Effector memory CD8-positive, alpha-beta T cell (primary cell): ENCODE results near the gene POLR2M.

Source experiments
- ATAC-seq: fragments of 150-1000 bp; cut with Tn5 transposase; replicated peaks from 2 replicates; pipeline ENCODE4 v1.10.0; 2021; ENCODE audit warnings: mild to moderate bottlenecking, moderate library complexity
- DNase-seq, 3 experiments: peaks; one replicate each; pipeline ENCODE4 v3.0.0; 2021
- H3K27ac Mint-ChIP-seq, 2 donors: one replicate each; pipeline ENCODE4 v1.8.0; 2022; ENCODE audit warnings: mild to moderate bottlenecking in 2 of 2, mixed read lengths in 2 of 2, moderate library complexity in 2 of 2
- H3K27me3 Mint-ChIP-seq, 2 donors: one replicate each; pipeline ENCODE4 v1.8.0; 2022; ENCODE audit warnings: mixed read lengths in 2 of 2
- H3K36me3 Mint-ChIP-seq: one replicate; pipeline ENCODE4 v1.8.0; 2022; ENCODE audit warnings: mild to moderate bottlenecking, moderate library complexity, mixed read lengths; ENCODE audit not compliant: insufficient read depth
- H3K4me1 Mint-ChIP-seq, 2 donors: one replicate each; pipeline ENCODE4 v1.8.0; 2022; ENCODE audit warnings: low read depth in 2 of 2, mixed read lengths in 2 of 2
- H3K4me3 Mint-ChIP-seq, 2 donors: one replicate each; pipeline ENCODE4 v1.8.0; 2022; ENCODE audit warnings: mild to moderate bottlenecking in 2 of 2, mixed read lengths in 2 of 2, moderate library complexity in 2 of 2
- H3K9me3 Mint-ChIP-seq, 2 donors: one replicate each; pipeline ENCODE4 v1.8.0; 2022; ENCODE audit warnings: mixed read lengths in 2 of 2
- total RNA-seq, 9 experiments: gene quantifications; one replicate each; lab custom pipeline; 2026; lab: John Stamatoyannopoulos, UW

POLR2M gene
- total RNA-seq = 14.1 to 44.0 (median 24.3) reads per million in 9 experiments

DNA sequence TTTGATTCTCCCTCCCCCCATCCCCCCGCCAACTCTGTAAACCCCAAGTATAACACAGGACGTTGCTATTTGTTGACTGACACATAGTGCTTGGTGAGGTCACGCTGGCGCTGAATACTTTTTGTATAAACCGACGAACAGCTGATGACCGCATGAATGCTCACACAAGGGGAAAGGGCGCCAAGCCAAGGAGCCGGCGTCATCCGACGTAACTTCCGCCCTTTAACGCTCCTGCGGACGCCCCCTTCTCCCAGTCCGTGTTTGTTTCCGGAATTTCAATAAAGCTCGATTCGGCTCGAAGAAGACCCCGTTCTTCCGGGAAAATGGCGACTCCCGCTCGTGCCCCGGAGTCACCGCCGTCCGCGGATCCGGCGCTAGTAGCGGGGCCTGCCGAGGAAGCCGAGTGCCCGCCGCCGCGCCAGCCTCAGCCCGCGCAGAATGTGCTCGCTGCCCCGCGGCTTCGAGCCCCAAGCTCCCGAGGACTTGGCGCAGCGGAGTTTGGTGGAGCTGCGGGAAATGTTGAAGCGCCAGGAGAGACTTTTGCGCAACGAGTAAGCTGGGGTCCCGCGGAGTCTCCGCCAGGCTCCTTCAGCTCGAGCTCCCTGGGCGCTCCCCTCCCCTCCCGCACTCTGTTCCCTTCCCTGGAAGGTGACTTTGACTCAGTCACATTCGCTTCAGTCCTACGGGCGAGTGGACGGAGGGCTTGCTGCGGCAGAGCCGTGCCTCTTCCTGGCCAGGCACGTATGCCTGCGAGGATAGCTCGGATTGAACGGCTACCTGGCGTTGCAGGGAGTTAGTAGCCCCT is at the start of gene POLR2M:
POLR2M (plus strand) TSS at position 310 of the 805 bp plus-strand sequence; CDS start at position 439, 129 bp downstream.
- Mint-ChIP-seq H3K4me1 (peaks cover 24 to 43% of the 10 kb centered on the region in 2 donors), H3K27ac (peak within 1 kb of the TSS; percentile 52 to 98), H3K4me3 (peak within 1 kb of the TSS; percentile 73 to 90), H3K36me3 (peaks cover 25% of the 10 kb centered on the region), H3K27me3 (no peaks in the 10 kb centered on the region), H3K9me3 (no peaks in the 10 kb centered on the region)
- DNase-seq = peak; percentile 89 to 91 (median 90)
- ATAC-seq = peak; percentile 92

DNA sequence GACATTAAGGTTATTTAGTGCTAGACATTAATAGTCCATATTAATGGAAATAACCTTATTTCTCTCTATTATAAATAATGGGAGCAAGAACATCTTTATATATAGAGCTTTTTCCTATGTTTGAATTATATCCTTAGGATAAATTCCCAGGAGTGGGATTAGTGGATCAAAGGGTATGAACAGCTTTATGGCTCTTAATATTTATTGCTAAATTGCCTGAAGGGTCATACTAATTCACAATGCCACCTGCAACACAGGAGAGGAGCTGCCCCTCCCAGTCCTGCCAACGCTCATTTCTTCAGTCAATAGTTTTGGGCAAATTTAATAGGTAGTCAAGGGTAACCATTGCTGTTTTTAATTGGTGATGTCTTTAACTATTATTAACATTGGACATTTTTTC is 48.9 kb upstream of the POLR2M start:
- no peaks in the 10 kb centered on the region for H3K36me3 Mint-ChIP-seq
- no peaks in the 10 kb centered on the region for H3K9me3 Mint-ChIP-seq
- ATAC-seq (no peak), DNase-seq (no peak)
- H3K27me3 Mint-ChIP-seq = peaks cover 38 to 39% of the 10 kb centered on the region in 2 donors
- H3K27ac Mint-ChIP-seq = no peak overlapping the region
- no peaks in the 10 kb centered on the region for H3K4me1 Mint-ChIP-seq
- H3K4me3 Mint-ChIP-seq = no peak overlapping the region

DNA sequence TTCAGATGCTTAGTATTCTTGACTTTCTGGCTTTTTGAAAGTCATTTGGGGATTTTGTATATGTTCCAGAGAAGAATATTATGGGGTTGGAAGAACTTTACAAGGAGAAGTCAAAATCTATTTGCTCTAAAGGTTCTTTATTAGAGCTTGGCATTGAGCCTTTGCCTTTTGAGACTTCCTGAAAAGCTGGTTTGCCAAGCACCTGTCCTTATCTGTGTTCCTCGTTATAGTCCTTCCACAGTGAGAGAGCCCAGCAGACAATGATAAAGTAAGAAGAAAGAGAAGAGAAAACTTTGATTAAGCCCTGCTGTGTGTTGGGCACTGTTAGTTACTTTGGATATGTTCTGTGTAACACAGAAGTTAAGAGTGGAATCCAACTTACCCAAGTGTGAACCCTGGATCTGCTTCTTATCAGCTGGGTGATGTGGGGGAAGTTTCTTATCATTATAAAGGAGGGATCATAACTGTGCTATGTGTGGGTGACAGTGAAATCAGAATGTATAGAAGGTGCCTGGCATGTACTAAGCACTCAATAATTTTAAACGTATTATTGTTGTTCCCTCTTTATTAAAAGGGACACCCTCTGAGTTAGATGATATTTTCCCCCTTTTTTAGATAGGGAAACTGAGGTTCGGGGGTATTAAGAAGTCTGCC is 44.3 kb upstream of the POLR2M start:
- Mint-ChIP-seq H3K27me3 (peaks cover 35 to 39% of the 10 kb centered on the region in 2 donors), H3K4me1 (no peaks in the 10 kb centered on the region), H3K9me3 (no peaks in the 10 kb centered on the region), H3K27ac (no peak overlapping the region), H3K4me3 (no peak overlapping the region), H3K36me3 (no peaks in the 10 kb centered on the region)
- no peak for ATAC-seq
- no peak for DNase-seq

DNA sequence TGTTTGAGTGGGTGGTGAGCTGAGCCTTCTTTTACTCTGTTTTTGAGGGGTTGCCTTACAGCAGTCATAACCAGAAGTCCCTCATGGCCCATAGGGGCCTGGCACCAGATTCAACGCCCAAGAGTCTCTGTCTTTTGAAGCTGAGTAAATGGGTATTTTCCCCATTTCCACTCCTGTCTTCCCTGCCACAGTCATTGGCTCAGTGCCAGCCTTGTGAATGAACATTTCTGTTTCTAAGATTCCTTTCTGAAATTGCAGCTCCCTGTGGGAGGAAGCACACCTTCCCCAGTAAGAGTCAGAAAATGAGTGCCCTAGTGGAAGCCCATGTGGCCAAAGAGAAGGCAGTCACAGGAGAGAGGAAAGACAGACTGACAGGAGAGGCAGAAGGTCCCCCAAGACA is 43.7 kb upstream of the POLR2M start:
- Mint-ChIP-seq H3K36me3 (no peaks in the 10 kb centered on the region), H3K4me1 (no peaks in the 10 kb centered on the region), H3K9me3 (no peaks in the 10 kb centered on the region), H3K4me3 (no peak overlapping the region), H3K27ac (no peak overlapping the region), H3K27me3 (peaks cover 35 to 39% of the 10 kb centered on the region in 2 donors)
- DNase-seq = no peak
- no peak for ATAC-seq

DNA sequence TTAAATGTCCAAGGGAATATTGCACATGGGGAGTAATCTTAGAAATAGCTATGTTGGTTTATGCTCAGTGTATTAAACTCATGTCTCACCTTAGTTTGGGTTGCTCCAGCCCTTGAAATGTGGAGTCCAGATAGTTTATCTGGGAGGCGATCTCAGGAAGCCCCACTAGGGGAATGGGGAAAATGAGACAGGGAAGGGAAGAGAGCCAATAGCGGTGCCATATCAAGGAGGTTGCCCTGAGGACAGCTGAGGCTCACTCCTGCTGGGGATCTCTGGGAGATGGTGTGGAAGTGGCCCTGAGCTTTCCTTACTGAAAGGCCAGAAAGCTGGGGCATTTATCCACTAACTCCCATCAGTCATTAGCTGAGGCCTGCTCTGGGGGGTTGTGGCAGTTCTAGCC is 43.3 kb upstream of the POLR2M start:
- Mint-ChIP-seq H3K9me3 (no peaks in the 10 kb centered on the region), H3K4me3 (no peak overlapping the region), H3K36me3 (no peaks in the 10 kb centered on the region), H3K27ac (no peak overlapping the region), H3K4me1 (no peaks in the 10 kb centered on the region), H3K27me3 (peaks cover 35% of the 10 kb centered on the region in 2 donors)
- ATAC-seq (no peak), DNase-seq (no peak)

DNA sequence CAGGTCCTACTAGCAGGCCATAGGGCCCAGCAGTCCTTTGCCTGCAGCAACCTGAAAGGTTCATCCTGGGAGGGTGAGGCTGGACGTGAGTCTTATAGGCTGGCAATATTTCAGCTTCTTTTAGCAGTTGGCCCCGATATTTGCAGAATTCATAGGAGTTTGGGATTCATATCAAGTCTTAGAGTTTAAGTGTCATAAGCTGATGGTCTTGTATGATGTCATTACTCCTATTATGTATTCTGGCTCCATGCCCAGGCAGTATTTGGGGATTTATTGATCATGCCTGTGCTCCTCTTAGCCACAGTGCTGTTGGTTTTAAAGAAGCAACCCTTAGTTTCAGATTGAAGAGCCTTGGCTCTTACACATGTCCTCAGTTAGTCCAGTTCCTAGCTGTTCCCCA is 41.3 kb upstream of the POLR2M start:
- H3K27me3 Mint-ChIP-seq = peaks cover 27 to 29% of the 10 kb centered on the region in 2 donors
- no peak overlapping the region for H3K27ac Mint-ChIP-seq
- DNase-seq (no peak), ATAC-seq (no peak)
- H3K9me3 Mint-ChIP-seq = no peaks in the 10 kb centered on the region
- H3K4me3 Mint-ChIP-seq = no peak overlapping the region
- H3K4me1 Mint-ChIP-seq = no peaks in the 10 kb centered on the region
- H3K36me3 Mint-ChIP-seq = no peaks in the 10 kb centered on the region

DNA sequence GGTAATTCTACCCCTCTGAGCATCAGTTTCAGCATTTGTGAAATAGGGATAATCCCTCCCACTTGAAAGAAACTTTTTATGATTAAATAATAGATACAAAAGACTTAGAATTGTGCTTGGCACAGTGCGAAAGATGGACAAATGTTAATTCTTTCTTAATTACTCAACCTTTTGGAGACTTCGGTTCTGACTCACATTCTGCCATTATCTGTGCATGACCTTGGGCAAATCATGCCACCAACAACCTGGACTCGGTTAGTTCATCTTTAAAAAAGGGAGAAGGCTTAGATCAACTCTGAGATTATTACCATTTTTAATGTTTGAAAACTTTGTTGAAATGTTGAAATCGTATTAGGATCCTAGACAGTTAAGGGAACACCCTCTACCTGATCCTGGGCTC is 40.6 kb upstream of the POLR2M start:
- Mint-ChIP-seq H3K4me3 (no peak overlapping the region), H3K9me3 (no peaks in the 10 kb centered on the region), H3K4me1 (no peaks in the 10 kb centered on the region), H3K27me3 (peaks cover 32% of the 10 kb centered on the region in 2 donors), H3K36me3 (no peaks in the 10 kb centered on the region), H3K27ac (no peak overlapping the region)
- DNase-seq (no peak), ATAC-seq (no peak)

DNA sequence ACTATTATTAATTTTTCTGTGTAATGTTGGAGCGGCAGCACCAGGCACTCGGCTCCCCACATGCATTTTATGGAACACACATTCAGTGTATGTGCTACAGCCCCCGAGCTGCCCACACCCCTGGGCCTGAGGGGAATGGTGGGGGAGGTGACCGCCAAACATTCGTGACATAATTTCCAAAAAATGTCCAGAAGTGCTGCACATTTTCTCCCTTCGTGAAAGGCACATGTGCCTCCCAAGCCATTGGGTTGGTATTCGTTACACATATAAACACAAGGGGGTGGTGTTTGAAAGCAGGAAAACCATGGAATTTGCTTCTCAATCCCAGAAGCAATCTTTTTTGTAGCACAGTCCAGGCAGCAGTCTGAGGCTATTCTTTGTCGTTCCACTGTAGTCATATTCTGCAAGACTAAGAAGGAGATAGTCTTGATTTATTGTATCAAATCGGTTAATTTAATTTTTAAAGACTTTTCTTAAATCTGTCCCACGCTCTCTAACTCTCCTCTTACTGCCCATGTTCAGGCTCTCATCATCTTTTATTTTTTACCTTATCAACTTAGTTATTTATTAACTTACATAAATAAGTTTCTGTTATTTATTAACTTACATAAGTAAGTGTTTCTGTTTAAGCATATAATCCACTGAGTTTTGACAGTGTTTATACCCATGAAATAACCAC is 39.2 kb upstream of the POLR2M start:
- Mint-ChIP-seq H3K36me3 (no peaks in the 10 kb centered on the region), H3K27me3 (peaks cover 27 to 35% of the 10 kb centered on the region in 2 donors), H3K4me1 (no peaks in the 10 kb centered on the region), H3K9me3 (no peaks in the 10 kb centered on the region), H3K27ac (no peak overlapping the region), H3K4me3 (no peak overlapping the region)
- ATAC-seq = no peak
- no peak for DNase-seq

DNA sequence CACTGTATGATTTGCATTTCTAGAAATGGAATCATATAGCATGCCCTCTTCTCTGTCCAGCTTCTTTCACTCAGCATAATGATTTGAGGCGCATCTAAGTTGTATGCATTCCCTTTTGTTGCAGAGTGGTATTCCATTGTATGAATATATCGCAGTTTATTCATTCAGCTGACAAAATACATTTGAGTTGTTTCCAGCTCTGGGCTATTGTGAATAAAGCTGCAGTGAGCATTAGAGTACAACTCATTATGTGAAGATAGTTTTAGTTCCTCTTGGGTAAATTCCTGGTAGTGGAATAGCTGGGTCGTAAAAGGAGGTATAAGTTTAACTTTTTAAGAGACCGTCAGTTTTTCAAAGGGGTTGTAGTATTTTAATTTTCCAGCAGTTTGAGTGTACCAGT is 38.5 kb upstream of the POLR2M start:
- ATAC-seq = no peak
- no peaks in the 10 kb centered on the region for H3K4me1 Mint-ChIP-seq
- DNase-seq = no peak
- H3K27ac Mint-ChIP-seq = no peak overlapping the region
- no peak overlapping the region for H3K4me3 Mint-ChIP-seq
- H3K36me3 Mint-ChIP-seq = no peaks in the 10 kb centered on the region
- H3K9me3 Mint-ChIP-seq = no peaks in the 10 kb centered on the region
- H3K27me3 Mint-ChIP-seq = peaks cover 27 to 35% of the 10 kb centered on the region in 2 donors

DNA sequence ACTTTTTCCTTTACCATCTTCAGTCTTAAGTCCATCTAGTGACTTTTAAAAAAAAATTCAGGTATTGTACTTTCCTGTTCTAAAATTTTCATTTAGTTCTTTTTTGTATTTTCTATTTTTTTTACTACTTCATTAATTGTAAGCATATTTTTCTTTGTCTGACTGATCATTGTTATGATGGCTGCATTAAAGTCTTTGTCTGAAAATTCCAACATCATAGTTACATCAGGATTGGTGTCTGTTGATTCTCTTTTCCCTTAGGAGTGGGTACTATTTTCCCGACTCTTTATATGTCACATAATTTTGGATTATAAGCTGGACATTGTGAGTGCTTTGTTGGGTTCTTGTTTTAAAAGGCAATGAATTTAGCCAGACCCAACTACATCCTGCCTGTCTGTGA is 34.9 kb upstream of the POLR2M start:
- Mint-ChIP-seq H3K9me3 (no peaks in the 10 kb centered on the region), H3K27ac (no peak overlapping the region), H3K4me1 (no peaks in the 10 kb centered on the region), H3K4me3 (no peak overlapping the region), H3K36me3 (no peaks in the 10 kb centered on the region), H3K27me3 (peaks cover 44 to 56% of the 10 kb centered on the region in 2 donors)
- ATAC-seq (no peak), DNase-seq (no peak)

DNA sequence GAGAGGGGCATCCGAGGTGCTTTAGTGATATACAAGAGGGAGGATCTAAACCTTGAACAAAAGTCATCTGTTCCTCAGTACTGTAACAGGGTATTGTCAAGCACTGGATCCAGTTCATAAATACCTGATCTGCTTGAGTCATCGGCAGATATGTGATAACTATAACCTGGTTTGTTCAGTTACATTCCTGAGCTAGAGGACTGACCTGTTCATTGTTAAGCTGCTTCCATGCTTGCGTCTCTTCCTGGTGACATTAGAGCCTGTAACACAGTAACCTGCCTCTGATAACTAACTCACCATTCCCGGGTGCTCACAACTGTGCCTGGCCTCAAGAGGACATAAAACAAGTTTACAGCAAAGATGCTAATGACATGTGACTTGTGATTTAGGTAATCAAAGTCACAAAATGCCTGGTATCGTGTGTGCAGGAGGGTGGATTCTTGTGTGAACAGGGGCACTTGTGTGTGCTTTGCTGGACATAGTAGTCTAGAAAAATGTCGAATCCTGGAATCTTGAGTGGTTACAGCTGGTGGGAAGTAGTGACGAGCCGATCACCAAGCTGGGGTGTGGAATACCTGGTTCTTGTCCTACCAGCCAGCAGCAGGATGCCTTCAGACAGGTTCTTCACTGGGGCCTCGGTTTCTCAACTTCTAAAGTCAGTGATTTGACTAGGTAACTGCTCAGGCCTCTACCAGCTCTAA is 30.9 kb upstream of the POLR2M start:
- DNase-seq (no peak), ATAC-seq (no peak)
- no peak overlapping the region for H3K27ac Mint-ChIP-seq
- H3K9me3 Mint-ChIP-seq = no peaks in the 10 kb centered on the region
- no peak overlapping the region for H3K4me3 Mint-ChIP-seq
- no peaks in the 10 kb centered on the region for H3K36me3 Mint-ChIP-seq
- H3K27me3 Mint-ChIP-seq = peaks cover 41 to 47% of the 10 kb centered on the region in 2 donors
- peaks cover 3% of the 10 kb centered on the region in 2 donors for H3K4me1 Mint-ChIP-seq

DNA sequence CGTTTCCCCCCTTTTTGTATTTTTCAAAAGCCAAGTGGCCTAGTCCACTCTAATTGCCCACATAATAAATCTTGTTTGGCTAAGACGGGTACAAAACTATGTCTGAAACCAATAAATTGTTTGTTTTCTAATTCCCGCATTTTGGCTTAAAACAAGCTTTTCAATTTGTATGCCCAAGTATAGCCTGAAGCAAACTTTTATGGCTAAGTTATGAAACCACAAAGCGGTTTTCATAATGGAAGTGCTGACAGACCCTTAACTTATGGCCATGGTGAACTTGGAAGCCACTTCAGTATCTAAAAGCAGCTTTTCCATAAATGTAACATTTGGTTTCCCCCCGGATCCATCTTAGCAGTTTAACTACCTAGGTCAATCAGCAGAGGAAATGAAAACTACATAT is 29.9 kb upstream of the POLR2M start:
- Mint-ChIP-seq H3K4me3 (no peak overlapping the region), H3K4me1 (peaks cover 3% of the 10 kb centered on the region in 2 donors), H3K36me3 (no peaks in the 10 kb centered on the region), H3K9me3 (no peaks in the 10 kb centered on the region), H3K27ac (no peak overlapping the region), H3K27me3 (peaks cover 41 to 43% of the 10 kb centered on the region in 2 donors)
- no peak for DNase-seq
- no peak for ATAC-seq

DNA sequence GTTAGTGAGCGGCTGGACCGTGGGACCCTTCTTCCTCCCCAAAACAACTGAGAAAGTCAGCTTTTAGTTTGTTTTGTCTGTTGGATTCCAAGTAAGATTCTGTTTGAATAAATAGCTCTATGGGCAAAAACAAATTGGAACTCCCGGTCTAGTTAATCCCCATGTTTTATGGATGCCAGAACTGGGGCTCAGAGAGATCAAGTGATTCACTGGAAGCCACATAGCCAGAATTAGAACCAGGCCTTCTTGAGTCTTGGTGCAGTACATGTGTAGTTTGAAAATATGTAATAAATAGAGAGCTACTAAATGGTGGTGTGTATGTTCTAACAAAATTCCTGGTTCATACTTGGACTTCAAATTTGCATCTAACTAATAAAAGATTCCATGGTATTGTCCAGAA is 29.3 kb upstream of the POLR2M start:
- Mint-ChIP-seq H3K9me3 (no peaks in the 10 kb centered on the region), H3K4me3 (no peak overlapping the region), H3K27me3 (peaks cover 37 to 42% of the 10 kb centered on the region in 2 donors), H3K4me1 (peaks cover 3% of the 10 kb centered on the region in 2 donors), H3K36me3 (no peaks in the 10 kb centered on the region), H3K27ac (no peak overlapping the region)
- ATAC-seq (no peak), DNase-seq (no peak)
